HepG2 (cell line): ENCODE measurements around the gene ARVCF. TPM values are rescaled to one million over a fixed set of nuclear protein-coding genes. Genes with fewer than 3 reads are reported as not detected.

ENCODE experiments used
- NONO ChIP-seq, 2 experiments: fragments of 450-650 bp in 1 of 2; sonication (generic) in 1 of 2; formaldehyde crosslinking in 1 of 2; IDR thresholded peaks in 1 of 2; conservative IDR thresholded peaks in 1 of 2; 2 replicates each; pipeline versions ENCODE4 v1.6.1 to v1.8.0; 2017 to 2022; ENCODE audit warnings: mild to moderate bottlenecking in 1 of 2, missing genetic modification reagents in 1 of 2, moderate library complexity in 1 of 2
- SUZ12 ChIP-seq: fragments of 150-350 bp; IDR thresholded peaks from 2 replicates; pipeline ENCODE4 v1.6.1; 2014; ENCODE audit warnings: low read depth, low read length
- polyA plus RNA-seq, 8 experiments: library from polyadenylated mRNA; depleted of rRNA in 3 of 8; stranded (reverse) in 7 of 8; unstranded in 1 of 8; fragments of >200 nt; fragmentation: Illumina TruSeq in 4 of 8; extraction: Trizol in 4 of 8; gene quantifications; 2 replicates each; pipeline versions ENCODE4 v1.2.1 to v1.2.3, GENCODE V29; 2011 to 2016; ENCODE audit warnings: low read depth in 4 of 8, missing spikeins in 1 of 8, mixed read lengths in 1 of 8; ENCODE audit not compliant: insufficient read depth in 1 of 8
- total RNA-seq, 5 experiments: library from RNA; depleted of rRNA; stranded (reverse); fragments of >200 nt; fragmentation: Illumina TruSeq; extraction: Trizol; gene quantifications; 2 replicates each; pipeline ENCODE4 v1.2.3, GENCODE V29; 2016; ENCODE audit warnings: low read depth in 1 of 5
- TF ChIP-seq, protein P1 (sequence below): sonication (generic); formaldehyde crosslinking; IDR thresholded peaks from 2 replicates; pipeline ENCODE4 v1.4.0; 2020; ENCODE audit warnings: missing genetic modification reagents
- TF ChIP-seq, protein P2 (sequence below): sonication (generic); formaldehyde crosslinking; IDR thresholded peaks from 2 replicates; pipeline ENCODE4 v1.5.0; 2020; ENCODE audit warnings: mild to moderate bottlenecking, missing genetic modification reagents, moderate library complexity
- TF ChIP-seq, protein P3 (sequence below): sonication (generic); formaldehyde crosslinking; IDR thresholded peaks from 2 replicates; pipeline ENCODE4 v1.5.1; 2020; ENCODE audit warnings: mild to moderate bottlenecking, missing genetic modification reagents, moderate library complexity
- TF ChIP-seq, protein P4 (sequence below): sonication (generic); formaldehyde crosslinking; IDR thresholded peaks from 2 replicates; pipeline ENCODE4 v1.4.0; 2020; ENCODE audit warnings: missing genetic modification reagents
- TF ChIP-seq, protein P5 (sequence below), 2 experiments: IDR thresholded peaks; 2 replicates each; pipeline ENCODE4 v1.6.1; 2011 to 2012; ENCODE audit warnings: low read length in 2 of 2, borderline replicate concordance in 1 of 2, low read depth in 1 of 2, mild to moderate bottlenecking in 1 of 2, moderate library complexity in 1 of 2

ARVCF gene
- total and polyA plus RNA-seq, 2 of the 13 experiments (the other 11 are each of a cell fraction or from before 2014, with no cell fraction given): 16.4 to 17.7 TPM

DNA sequence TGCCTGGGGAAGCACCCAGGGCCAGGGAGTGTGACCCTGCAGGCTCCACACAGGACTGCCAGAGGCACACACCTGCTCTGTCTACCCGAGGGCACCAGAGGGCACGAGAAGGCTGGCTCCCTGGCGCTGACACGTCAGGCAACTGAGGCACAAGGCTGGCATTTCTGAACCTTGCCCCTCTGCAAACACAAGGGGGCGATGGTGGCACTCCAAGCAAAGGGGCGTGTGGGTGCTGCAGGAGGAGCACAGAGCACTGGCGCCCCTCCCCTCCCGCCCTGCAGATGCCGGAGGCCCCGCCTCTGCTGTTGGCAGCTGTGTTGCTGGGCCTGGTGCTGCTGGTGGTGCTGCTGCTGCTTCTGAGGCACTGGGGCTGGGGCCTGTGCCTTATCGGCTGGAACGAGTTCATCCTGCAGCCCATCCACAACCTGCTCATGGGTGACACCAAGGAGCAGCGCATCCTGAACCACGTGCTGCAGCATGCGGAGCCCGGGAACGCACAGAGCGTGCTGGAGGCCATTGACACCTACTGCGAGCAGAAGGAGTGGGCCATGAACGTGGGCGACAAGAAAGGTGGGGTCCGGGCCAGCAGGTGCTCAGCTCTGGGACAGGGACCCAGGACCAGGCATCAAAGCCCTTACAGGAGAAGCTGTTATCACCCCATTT, 54.2 kb downstream of the ARVCF start (continued):
- TF ChIP-seq, protein P1, sequence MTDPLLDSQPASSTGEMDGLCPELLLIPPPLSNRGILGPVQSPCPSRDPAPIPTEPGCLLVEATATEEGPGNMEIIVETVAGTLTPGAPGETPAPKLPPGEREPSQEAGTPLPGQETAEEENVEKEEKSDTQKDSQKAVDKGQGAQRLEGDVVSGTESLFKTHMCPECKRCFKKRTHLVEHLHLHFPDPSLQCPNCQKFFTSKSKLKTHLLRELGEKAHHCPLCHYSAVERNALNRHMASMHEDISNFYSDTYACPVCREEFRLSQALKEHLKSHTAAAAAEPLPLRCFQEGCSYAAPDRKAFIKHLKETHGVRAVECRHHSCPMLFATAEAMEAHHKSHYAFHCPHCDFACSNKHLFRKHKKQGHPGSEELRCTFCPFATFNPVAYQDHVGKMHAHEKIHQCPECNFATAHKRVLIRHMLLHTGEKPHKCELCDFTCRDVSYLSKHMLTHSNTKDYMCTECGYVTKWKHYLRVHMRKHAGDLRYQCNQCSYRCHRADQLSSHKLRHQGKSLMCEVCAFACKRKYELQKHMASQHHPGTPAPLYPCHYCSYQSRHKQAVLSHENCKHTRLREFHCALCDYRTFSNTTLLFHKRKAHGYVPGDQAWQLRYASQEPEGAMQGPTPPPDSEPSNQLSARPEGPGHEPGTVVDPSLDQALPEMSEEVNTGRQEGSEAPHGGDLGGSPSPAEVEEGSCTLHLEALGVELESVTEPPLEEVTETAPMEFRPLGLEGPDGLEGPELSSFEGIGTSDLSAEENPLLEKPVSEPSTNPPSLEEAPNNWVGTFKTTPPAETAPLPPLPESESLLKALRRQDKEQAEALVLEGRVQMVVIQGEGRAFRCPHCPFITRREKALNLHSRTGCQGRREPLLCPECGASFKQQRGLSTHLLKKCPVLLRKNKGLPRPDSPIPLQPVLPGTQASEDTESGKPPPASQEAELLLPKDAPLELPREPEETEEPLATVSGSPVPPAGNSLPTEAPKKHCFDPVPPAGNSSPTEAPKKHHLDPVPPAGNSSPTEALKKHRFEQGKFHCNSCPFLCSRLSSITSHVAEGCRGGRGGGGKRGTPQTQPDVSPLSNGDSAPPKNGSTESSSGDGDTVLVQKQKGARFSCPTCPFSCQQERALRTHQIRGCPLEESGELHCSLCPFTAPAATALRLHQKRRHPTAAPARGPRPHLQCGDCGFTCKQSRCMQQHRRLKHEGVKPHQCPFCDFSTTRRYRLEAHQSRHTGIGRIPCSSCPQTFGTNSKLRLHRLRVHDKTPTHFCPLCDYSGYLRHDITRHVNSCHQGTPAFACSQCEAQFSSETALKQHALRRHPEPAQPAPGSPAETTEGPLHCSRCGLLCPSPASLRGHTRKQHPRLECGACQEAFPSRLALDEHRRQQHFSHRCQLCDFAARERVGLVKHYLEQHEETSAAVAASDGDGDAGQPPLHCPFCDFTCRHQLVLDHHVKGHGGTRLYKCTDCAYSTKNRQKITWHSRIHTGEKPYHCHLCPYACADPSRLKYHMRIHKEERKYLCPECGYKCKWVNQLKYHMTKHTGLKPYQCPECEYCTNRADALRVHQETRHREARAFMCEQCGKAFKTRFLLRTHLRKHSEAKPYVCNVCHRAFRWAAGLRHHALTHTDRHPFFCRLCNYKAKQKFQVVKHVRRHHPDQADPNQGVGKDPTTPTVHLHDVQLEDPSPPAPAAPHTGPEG (CRISPR knock-in tag): no peak
- no peak for TF ChIP-seq NONO (IDR thresholded peaks at IDR 0.05)
- no peak for TF ChIP-seq NONO (CRISPR knock-in tag; conservative IDR thresholded peaks at IDR 0.05)
- TF ChIP-seq, protein P2, sequence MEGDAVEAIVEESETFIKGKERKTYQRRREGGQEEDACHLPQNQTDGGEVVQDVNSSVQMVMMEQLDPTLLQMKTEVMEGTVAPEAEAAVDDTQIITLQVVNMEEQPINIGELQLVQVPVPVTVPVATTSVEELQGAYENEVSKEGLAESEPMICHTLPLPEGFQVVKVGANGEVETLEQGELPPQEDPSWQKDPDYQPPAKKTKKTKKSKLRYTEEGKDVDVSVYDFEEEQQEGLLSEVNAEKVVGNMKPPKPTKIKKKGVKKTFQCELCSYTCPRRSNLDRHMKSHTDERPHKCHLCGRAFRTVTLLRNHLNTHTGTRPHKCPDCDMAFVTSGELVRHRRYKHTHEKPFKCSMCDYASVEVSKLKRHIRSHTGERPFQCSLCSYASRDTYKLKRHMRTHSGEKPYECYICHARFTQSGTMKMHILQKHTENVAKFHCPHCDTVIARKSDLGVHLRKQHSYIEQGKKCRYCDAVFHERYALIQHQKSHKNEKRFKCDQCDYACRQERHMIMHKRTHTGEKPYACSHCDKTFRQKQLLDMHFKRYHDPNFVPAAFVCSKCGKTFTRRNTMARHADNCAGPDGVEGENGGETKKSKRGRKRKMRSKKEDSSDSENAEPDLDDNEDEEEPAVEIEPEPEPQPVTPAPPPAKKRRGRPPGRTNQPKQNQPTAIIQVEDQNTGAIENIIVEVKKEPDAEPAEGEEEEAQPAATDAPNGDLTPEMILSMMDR (CRISPR knock-in tag): peak; percentile 96
- TF ChIP-seq, protein P3, sequence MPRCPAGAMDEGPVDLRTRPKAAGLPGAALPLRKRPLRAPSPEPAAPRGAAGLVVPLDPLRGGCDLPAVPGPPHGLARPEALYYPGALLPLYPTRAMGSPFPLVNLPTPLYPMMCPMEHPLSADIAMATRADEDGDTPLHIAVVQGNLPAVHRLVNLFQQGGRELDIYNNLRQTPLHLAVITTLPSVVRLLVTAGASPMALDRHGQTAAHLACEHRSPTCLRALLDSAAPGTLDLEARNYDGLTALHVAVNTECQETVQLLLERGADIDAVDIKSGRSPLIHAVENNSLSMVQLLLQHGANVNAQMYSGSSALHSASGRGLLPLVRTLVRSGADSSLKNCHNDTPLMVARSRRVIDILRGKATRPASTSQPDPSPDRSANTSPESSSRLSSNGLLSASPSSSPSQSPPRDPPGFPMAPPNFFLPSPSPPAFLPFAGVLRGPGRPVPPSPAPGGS (CRISPR knock-in tag): no peak
- no peak for TF ChIP-seq SUZ12
- TF ChIP-seq, protein P4, sequence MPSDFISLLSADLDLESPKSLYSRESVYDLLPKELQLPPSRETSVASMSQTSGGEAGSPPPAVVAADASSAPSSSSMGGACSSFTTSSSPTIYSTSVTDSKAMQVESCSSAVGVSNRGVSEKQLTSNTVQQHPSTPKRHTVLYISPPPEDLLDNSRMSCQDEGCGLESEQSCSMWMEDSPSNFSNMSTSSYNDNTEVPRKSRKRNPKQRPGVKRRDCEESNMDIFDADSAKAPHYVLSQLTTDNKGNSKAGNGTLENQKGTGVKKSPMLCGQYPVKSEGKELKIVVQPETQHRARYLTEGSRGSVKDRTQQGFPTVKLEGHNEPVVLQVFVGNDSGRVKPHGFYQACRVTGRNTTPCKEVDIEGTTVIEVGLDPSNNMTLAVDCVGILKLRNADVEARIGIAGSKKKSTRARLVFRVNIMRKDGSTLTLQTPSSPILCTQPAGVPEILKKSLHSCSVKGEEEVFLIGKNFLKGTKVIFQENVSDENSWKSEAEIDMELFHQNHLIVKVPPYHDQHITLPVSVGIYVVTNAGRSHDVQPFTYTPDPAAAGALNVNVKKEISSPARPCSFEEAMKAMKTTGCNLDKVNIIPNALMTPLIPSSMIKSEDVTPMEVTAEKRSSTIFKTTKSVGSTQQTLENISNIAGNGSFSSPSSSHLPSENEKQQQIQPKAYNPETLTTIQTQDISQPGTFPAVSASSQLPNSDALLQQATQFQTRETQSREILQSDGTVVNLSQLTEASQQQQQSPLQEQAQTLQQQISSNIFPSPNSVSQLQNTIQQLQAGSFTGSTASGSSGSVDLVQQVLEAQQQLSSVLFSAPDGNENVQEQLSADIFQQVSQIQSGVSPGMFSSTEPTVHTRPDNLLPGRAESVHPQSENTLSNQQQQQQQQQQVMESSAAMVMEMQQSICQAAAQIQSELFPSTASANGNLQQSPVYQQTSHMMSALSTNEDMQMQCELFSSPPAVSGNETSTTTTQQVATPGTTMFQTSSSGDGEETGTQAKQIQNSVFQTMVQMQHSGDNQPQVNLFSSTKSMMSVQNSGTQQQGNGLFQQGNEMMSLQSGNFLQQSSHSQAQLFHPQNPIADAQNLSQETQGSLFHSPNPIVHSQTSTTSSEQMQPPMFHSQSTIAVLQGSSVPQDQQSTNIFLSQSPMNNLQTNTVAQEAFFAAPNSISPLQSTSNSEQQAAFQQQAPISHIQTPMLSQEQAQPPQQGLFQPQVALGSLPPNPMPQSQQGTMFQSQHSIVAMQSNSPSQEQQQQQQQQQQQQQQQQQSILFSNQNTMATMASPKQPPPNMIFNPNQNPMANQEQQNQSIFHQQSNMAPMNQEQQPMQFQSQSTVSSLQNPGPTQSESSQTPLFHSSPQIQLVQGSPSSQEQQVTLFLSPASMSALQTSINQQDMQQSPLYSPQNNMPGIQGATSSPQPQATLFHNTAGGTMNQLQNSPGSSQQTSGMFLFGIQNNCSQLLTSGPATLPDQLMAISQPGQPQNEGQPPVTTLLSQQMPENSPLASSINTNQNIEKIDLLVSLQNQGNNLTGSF (CRISPR knock-in tag): no peak
- TF ChIP-seq, protein P5, sequence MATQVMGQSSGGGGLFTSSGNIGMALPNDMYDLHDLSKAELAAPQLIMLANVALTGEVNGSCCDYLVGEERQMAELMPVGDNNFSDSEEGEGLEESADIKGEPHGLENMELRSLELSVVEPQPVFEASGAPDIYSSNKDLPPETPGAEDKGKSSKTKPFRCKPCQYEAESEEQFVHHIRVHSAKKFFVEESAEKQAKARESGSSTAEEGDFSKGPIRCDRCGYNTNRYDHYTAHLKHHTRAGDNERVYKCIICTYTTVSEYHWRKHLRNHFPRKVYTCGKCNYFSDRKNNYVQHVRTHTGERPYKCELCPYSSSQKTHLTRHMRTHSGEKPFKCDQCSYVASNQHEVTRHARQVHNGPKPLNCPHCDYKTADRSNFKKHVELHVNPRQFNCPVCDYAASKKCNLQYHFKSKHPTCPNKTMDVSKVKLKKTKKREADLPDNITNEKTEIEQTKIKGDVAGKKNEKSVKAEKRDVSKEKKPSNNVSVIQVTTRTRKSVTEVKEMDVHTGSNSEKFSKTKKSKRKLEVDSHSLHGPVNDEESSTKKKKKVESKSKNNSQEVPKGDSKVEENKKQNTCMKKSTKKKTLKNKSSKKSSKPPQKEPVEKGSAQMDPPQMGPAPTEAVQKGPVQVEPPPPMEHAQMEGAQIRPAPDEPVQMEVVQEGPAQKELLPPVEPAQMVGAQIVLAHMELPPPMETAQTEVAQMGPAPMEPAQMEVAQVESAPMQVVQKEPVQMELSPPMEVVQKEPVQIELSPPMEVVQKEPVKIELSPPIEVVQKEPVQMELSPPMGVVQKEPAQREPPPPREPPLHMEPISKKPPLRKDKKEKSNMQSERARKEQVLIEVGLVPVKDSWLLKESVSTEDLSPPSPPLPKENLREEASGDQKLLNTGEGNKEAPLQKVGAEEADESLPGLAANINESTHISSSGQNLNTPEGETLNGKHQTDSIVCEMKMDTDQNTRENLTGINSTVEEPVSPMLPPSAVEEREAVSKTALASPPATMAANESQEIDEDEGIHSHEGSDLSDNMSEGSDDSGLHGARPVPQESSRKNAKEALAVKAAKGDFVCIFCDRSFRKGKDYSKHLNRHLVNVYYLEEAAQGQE (IDR thresholded peaks at IDR 0.05; ENCODE audit: borderline replicate concordance in 1 of 2, low read depth in 1 of 2, low read length in 2 of 2): no peak
